ENCODE results near the gene PARD3.

DNA sequence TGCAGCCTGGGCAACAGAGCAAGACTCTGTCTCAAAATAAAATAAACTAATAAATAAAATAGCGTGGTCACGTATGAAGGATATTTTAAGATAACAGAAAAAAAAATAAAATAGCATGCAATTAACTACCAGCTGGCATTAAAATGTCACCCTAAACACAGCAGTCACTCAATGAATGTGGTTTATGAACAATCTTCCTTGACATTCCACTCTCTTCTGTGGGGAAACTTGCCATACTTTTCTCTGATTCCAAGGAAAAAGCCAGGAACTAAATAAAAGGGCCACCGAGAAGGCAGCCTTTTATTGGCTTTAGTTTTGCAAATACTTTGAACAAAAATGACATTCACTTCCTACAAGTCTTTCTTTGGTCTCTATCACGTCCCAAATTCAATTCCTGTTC lies 266.6 kb downstream of the PARD3 start:
- TF ChIP-seq, protein P1, sequence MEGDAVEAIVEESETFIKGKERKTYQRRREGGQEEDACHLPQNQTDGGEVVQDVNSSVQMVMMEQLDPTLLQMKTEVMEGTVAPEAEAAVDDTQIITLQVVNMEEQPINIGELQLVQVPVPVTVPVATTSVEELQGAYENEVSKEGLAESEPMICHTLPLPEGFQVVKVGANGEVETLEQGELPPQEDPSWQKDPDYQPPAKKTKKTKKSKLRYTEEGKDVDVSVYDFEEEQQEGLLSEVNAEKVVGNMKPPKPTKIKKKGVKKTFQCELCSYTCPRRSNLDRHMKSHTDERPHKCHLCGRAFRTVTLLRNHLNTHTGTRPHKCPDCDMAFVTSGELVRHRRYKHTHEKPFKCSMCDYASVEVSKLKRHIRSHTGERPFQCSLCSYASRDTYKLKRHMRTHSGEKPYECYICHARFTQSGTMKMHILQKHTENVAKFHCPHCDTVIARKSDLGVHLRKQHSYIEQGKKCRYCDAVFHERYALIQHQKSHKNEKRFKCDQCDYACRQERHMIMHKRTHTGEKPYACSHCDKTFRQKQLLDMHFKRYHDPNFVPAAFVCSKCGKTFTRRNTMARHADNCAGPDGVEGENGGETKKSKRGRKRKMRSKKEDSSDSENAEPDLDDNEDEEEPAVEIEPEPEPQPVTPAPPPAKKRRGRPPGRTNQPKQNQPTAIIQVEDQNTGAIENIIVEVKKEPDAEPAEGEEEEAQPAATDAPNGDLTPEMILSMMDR (IDR thresholded peaks at IDR 0.05) = no peak
- no peak for TF ChIP-seq EP300 (IDR thresholded peaks at IDR 0.05; ENCODE audit: low read depth)
- TF ChIP-seq POLR2AphosphoS5 (IDR thresholded peaks at IDR 0.05) = no peak
- no peak for TF ChIP-seq POLR2A (IDR thresholded peaks at IDR 0.05)
